ENCODE data around the gene NIT1. TPM values are rescaled to one million over a fixed set of nuclear protein-coding genes. Genes with fewer than 3 reads are reported as not detected.

Gene NIT1
- total and polyA plus RNA-seq, 2 of the 8 experiments (the other 6 are each of a cell fraction or from before 2014, with no cell fraction given): 33.0 to 40.4 TPM

DNA sequence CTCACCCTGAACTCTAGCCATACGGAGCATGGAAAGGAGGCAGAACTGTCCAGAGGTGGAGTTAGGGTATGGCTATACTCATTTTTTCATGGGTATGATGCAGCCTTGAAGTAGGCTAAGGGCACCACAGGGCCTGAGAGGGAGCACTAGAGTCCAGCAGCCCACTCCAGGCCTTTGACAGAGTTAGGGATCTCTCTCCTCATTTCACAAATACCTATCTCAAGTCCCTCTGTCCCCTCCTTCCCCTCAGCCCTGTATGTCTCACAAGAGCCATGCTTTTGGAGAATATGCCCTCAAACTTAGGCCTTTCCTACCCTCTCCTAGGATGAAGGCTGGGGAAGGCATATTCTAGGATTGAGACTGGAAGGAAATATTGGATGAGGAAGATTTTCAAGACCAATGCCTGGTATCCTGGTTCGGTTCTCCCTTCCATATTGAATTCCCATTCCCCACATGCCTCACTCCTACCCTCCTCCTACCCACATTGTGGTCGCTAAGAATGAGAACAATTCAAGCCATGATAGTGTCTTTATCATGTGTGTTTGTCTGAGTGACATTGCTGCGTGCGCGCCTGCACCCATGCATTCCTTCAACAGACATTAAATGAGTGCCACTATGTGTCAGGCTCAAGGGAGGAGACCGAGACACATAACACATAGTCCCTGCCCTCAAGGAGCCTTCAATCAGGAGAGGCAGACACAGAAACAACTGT, 26.0 kb upstream of the NIT1 start:
- no peak overlapping the region for H2AK5ac ChIP-seq (ENCODE audit: low read depth, low read length)
- no peak overlapping the region for H2BK20ac ChIP-seq (ENCODE audit: low read length)
- no peak for FAIRE-seq
- TF ChIP-seq, protein P1, sequence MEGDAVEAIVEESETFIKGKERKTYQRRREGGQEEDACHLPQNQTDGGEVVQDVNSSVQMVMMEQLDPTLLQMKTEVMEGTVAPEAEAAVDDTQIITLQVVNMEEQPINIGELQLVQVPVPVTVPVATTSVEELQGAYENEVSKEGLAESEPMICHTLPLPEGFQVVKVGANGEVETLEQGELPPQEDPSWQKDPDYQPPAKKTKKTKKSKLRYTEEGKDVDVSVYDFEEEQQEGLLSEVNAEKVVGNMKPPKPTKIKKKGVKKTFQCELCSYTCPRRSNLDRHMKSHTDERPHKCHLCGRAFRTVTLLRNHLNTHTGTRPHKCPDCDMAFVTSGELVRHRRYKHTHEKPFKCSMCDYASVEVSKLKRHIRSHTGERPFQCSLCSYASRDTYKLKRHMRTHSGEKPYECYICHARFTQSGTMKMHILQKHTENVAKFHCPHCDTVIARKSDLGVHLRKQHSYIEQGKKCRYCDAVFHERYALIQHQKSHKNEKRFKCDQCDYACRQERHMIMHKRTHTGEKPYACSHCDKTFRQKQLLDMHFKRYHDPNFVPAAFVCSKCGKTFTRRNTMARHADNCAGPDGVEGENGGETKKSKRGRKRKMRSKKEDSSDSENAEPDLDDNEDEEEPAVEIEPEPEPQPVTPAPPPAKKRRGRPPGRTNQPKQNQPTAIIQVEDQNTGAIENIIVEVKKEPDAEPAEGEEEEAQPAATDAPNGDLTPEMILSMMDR (IDR thresholded peaks at IDR 0.05; ENCODE audit: control extremely low read depth in 1 of 3, insufficient read depth in 1 of 3, low read depth in 1 of 3, low read length in 3 of 3): no peak
- TF ChIP-seq FOSL1 (IDR thresholded peaks at IDR 0.05; ENCODE audit: insufficient read depth, low read depth, low read length): no peak
- TF ChIP-seq, protein P2, sequence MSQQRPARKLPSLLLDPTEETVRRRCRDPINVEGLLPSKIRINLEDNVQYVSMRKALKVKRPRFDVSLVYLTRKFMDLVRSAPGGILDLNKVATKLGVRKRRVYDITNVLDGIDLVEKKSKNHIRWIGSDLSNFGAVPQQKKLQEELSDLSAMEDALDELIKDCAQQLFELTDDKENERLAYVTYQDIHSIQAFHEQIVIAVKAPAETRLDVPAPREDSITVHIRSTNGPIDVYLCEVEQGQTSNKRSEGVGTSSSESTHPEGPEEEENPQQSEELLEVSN (IDR thresholded peaks at IDR 0.05): no peak
- TF ChIP-seq CBX5 (IDR thresholded peaks at IDR 0.05; ENCODE audit: low read depth, low read length): no peak
- no peak for TF ChIP-seq SP2 (IDR thresholded peaks at IDR 0.05; ENCODE audit: low read length)
- no peak for TF ChIP-seq CEBPB (IDR thresholded peaks at IDR 0.05; ENCODE audit: low read depth, low read length)
- TF ChIP-seq SIRT6 (IDR thresholded peaks at IDR 0.05; ENCODE audit: low read length): no peak
- TF ChIP-seq TEAD4 (IDR thresholded peaks at IDR 0.05; ENCODE audit: low read depth, low read length): no peak
- no peak for TF ChIP-seq BRCA1 (IDR thresholded peaks at IDR 0.05; ENCODE audit: low read depth, low read length)
- TF ChIP-seq KDM5A (IDR thresholded peaks at IDR 0.05; ENCODE audit: low read length): no peak
- no peak for TF ChIP-seq HDAC6 (IDR thresholded peaks at IDR 0.05; ENCODE audit: low read depth, low read length)

More for the DNA sequence above, 26.0 kb upstream of the NIT1 start:
- Histone ChIP-seq H3K9me3 (ENCODE audit: insufficient read depth in 2 of 2, low read depth in 1 of 2, low read length in 1 of 2) (no peaks in the 10 kb centered on the region), H3K18ac (ENCODE audit: extremely low read depth, low read length) (no peak overlapping the region), H3K4ac (replicated peaks; ENCODE audit: insufficient read length, low read depth, low read length) (no peak overlapping the region), H3K4me3 (ENCODE audit: extremely low read depth in 1 of 4, insufficient read depth in 2 of 4, low read depth in 3 of 4, low read length in 4 of 4) (no peak overlapping the region), H3K23ac (ENCODE audit: insufficient read length) (no peak overlapping the region), H3K79me1 (ENCODE audit: low read depth, low read length) (no peaks in the 10 kb centered on the region), H2BK12ac (ENCODE audit: low read depth, low read length) (no peak overlapping the region), H2AFZ (ENCODE audit: low read length) (no peak overlapping the region), H3K27me3 (replicated peaks in 1 of 4; ENCODE audit: control insufficient read depth in 3 of 4, extremely low read depth in 1 of 4, insufficient read depth in 3 of 4, low read length in 3 of 4) (no peaks in the 10 kb centered on the region), H4K91ac (replicated peaks; ENCODE audit: insufficient read length, low read length) (no peak overlapping the region), H2BK15ac (ENCODE audit: low read length) (no peak overlapping the region), H3K56ac (replicated peaks; ENCODE audit: insufficient read length, low read depth, low read length) (no peak overlapping the region), H4K5ac (ENCODE audit: insufficient read length, low read depth, low read length) (no peak overlapping the region), H3K4me1 (replicated peaks in 1 of 4; ENCODE audit: control insufficient read depth in 3 of 4, insufficient read depth in 4 of 4, low read length in 3 of 4) (peaks cover 0 to 6% (median 0%) of the 10 kb centered on the region in 4 experiments; a peak in 2 of 7 replicates), H3K79me2 (ENCODE audit: control insufficient read depth in 1 of 2, insufficient read depth in 2 of 2, low read length in 2 of 2) (no peaks in the 10 kb centered on the region), H3K23me2 (ENCODE audit: low read depth, low read length) (peaks cover 2% of the 10 kb centered on the region; the same call in 1 of the 2 replicates), H3K9ac (replicated peaks in 1 of 4; ENCODE audit: extremely low read depth in 1 of 4, low read depth in 3 of 4, low read length in 3 of 4) (no peak overlapping the region), H4K8ac (ENCODE audit: extremely low read depth, insufficient read depth, low read length) (no peak overlapping the region), H3K27ac (ENCODE audit: low read depth, low read length) (no peak overlapping the region), H4K20me1 (replicated peaks in 1 of 2; ENCODE audit: control insufficient read depth in 1 of 2, insufficient read depth in 2 of 2, low read length in 2 of 2) (no peaks in the 10 kb centered on the region), H2BK120ac (replicated peaks; ENCODE audit: low read depth, low read length) (no peak overlapping the region), H3K36me3 (ENCODE audit: control insufficient read depth in 2 of 4, insufficient read depth in 4 of 4, low read length in 3 of 4) (no peaks in the 10 kb centered on the region), H3K4me2 (ENCODE audit: insufficient read depth in 1 of 2, low read depth in 2 of 2, low read length in 2 of 2) (no peak overlapping the region), H3K14ac (ENCODE audit: insufficient read length) (no peak overlapping the region), H2BK5ac (ENCODE audit: low read depth, low read length) (no peak overlapping the region)
- DNase-seq (ENCODE audit: low read depth in 1 of 2, low spot score in 2 of 2): no peak
- ChIA-PET POLR2A (ENCODE audit: partially characterized antibody) (no interaction called here), CTCF (ENCODE audit: partially characterized antibody) (interaction anchor here (1.1 to 10.0 kb wide), 3 partner anchors 17 to 94 kb away, joined by 3 to 282 read pairs (median 4); partner anchors contain the start of gene ARHGAP30)
- WGBS, 2 experiments (ENCODE audit: extremely low coverage in 1 of 2, insufficient coverage in 1 of 2, insufficient read length in 1 of 2, insufficient replicate concordance in 2 of 2, low coverage in 1 of 2, low lambda C conversion rate in 2 of 2, missing lambda C conversion rate in 1 of 2): 87% methylated on average over 7 of the region's 7 CpGs; no CpG with 5 or more reads in 1 of the 2 experiments

Data from H1 (cell line).